ENCODE data around the gene CDC45.
"Not testable (repeated sequence)": the region's sequence is repeated elsewhere in the genome, so short reads cannot be mapped to it uniquely, and the experiment has no call there.

CDC45 gene, protein sequence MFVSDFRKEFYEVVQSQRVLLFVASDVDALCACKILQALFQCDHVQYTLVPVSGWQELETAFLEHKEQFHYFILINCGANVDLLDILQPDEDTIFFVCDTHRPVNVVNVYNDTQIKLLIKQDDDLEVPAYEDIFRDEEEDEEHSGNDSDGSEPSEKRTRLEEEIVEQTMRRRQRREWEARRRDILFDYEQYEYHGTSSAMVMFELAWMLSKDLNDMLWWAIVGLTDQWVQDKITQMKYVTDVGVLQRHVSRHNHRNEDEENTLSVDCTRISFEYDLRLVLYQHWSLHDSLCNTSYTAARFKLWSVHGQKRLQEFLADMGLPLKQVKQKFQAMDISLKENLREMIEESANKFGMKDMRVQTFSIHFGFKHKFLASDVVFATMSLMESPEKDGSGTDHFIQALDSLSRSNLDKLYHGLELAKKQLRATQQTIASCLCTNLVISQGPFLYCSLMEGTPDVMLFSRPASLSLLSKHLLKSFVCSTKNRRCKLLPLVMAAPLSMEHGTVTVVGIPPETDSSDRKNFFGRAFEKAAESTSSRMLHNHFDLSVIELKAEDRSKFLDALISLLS

DNA sequence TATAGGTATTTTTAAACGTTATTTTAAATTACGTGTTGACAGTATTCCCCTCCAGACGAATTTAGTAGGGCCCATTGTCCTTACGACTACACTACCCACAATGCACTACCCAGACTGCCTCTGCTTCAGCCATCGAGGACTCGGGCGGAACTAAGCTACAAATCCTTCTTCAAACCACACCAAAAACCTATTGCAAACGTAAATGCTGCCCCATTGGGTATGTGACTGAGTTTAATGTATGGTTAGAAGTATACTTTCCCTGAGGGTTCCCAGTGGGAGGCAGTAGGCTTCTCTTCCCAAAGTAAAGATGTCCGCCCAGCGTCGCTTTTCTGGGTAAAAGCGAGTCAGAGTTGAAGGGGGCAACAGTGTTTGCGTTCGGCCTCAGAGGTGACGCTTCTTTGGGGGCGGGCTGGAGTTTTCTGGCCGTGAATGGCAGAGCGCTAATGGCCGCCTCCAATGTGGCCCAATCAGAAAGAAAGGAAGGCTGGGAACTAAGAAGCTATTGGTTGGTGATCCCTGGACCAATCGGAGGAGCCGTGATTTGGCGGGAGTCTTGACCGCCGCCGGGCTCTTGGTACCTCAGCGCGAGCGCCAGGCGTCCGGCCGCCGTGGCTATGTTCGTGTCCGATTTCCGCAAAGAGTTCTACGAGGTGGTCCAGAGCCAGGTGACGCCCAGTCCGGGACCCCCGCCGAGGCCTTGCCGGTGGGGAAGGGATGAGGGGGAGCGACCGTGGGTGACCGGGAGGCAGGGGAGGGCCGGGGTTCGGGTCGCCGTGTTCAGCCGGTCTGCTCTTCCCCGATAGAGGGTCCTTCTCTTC, at the start of gene CDC45:
Gene CDC45 (plus strand): TSS at position 566 of the 818 bp plus-strand sequence. CDS start 49 bp downstream, at position 615.
- peak; percentile 94 for DNase-seq

DNA sequence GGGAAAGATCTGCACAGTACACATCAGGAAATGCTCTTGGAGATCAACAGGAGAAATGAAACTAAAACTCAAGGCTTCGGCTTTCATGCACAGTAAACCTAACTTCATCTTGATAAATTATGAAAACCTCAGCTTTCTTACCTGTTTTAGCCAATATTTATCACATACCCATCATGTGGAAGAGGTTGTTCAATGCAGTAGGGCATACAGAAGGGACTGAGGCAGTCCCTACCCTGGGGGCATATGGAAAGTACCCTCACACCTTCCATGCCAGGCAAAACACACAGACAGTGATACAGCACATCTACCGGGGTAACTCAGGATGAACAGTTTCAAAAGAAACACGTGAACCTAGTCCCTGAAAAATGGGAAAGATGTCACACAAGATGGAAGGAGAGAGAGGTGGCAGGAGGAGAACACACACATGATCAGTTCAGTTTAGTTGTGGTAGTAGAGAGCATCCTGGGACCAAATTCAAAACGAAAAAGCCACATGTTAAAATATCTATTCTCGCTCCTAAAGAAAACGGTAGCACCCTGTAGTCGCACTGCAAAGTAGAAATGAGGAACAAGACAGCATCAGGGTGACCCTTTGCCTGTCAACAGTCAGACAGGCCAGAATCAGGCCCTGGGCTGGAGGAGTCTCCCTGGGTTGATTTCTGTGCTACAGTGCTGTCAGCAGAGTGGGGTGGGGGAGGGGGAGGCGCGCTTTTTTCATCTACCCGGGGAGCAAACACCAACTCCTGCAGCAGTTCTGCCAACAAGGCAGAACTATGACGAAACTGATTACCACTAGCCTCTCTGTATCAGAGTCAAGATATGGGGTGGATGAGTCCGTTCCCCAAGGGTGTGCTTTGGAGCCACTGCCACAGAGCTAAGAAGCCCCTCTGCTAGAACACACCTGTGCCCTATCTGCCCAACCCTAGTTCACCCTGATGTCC, 49.5 kb upstream of the CDC45 start:
- no peak for DNase-seq

DNA sequence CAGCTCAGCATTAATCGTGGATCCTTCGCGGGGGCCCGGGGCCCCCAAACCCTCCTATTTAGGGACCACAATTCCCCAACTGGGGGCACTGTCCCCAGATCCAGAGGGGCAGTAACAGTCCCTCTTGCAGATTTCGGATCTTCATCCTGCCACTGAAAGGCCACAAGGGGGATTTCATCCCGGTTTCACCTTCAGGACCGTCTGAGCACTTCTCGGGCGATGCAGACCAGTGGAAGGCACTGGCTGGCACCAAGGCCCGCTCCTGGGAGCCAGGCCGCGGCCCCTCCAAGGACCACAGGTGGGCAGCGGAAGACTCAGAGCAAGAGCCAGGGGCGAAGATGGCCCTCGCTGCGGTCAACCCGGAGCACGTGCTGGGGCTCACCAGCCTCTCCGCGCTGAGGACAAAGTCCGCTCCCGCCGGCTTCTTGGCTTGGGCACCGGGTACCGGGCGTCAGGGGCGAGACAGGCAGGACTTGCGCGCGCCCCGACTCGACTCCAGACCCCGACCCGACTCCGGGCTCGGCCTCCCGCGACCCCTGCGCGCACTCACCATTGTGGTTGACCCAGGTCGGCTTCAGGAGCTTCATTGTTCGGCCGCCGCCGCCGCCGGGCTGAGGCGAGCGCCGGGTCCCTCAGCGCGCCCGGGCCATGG, 48.7 kb upstream of the CDC45 start:
- no peak for DNase-seq

DNA sequence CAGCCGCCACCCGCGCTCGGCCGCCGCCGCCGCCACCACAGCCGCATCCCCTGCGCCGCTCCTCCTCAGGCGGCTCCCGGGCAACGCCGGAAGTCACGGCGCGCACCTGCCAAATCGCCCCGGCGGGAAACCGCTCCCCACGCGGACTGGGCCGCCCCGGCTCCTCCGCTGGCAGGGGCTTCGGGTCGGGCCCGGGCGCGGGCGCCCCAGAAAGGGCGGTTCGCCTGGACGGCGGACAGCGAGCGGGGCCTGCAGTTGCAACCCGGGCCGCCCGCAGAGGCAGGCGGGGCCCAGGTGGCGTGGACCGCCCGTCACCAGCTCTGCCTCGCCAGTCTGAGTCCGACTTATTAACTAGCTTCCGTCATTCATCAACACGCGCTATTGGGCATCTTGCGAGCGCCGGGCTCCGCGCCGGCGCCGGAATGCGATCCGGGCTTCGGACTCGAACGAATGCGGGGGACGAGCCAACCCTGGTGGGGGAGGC, 48.0 kb upstream of the CDC45 start, which contains the start of gene HIRA:
Gene HIRA (minus strand): TSS at position 85 of the 484 bp plus-strand sequence. CDS start 257 bp downstream, outside the sequence.
- peak; percentile 47 for DNase-seq

DNA sequence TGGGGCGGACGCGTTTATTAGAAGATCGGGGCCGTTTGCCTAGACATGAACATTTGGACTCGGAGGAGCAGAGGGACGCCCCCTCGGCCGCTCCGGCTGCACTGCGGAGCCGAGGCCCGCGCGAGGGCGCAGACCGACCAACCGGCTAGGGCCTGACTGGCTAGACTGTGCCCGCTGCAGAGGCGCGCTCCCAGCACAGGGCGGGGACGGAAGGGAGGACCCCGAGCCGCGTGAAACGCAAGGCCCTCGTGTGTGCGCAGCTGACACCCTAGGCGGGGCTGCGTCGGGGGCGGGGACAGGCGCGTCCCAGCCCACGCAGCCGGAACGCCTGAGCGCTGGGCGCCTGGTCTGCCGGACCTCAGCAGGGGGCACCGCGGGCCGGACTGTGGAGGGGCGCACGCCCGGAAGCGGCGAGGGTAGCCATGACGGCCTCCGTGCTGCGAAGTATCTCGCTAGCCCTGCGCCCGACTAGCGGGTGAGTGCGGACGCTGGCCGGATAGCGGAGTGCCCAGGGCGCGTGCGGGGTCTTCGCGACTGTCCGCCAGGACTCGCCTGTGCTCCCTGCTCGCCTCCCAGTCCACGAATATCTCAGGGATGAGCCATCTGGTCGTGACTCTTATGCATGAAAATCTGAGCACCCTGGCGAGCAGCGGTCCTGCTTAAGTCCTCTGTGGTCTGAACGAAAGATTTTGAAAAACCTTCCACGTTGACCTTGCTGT, 47.4 kb upstream of the CDC45 start, which contains the start of gene MRPL40:
Gene MRPL40 (plus strand): TSS at position 413 of the 719 bp plus-strand sequence. CDS start 10 bp downstream, at position 423.
- peak; percentile 83 for DNase-seq

DNA sequence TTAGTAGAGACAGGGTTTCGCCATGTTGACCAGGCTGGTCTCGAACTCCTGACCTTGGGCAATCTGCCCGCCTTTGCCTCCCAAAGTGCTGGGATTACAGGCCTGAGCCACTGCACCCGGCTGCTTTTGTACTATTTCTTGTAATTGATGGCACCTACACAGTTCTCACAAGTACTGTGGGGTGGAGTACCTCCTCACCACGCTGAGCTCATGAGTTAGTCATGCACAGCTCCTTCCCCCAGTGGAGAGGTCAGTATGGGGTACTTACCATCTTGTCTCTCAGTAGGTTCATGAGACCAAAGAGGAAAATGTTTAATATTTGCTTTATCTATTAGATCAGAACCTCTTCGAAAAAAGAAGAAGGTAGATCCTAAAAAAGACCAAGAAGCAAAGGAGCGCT, 45.3 kb upstream of the CDC45 start:
- no peak for DNase-seq

DNA sequence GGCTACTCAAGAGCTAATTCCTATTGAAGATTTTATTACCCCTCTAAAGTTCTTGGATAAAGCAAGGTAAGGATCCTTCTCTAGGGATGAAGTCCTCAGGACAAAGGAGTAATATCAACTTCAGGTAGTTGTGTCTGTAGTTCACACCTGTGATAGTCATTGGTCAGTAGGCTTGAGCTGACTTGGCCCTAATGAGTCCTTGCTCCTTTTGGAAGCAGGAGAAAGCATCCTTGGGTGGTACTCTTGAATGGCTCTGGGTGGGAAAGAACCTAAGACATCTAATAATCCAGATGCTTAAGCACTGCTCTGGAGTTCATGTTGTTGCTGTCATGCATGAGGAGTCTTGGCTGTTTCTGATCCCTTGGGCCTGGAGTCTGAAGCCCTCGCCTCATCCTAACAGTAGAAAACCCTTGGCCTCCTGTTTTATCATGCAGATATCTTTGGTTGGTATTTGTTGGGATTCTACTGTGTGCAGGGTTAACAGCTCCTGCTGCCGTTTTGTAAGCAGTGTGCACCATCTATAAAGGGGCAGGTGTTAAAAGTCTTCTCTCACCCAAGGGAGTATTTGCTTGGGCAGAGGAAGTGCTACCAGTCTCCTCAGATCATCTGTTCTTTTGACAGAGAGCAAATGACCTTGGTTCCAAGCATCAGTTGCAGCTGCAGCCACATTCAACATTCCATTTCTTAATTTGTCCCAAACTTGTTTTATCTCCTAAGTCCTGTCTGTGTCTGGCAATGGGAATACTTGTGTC, 44.7 kb upstream of the CDC45 start:
- no peak for DNase-seq

DNA sequence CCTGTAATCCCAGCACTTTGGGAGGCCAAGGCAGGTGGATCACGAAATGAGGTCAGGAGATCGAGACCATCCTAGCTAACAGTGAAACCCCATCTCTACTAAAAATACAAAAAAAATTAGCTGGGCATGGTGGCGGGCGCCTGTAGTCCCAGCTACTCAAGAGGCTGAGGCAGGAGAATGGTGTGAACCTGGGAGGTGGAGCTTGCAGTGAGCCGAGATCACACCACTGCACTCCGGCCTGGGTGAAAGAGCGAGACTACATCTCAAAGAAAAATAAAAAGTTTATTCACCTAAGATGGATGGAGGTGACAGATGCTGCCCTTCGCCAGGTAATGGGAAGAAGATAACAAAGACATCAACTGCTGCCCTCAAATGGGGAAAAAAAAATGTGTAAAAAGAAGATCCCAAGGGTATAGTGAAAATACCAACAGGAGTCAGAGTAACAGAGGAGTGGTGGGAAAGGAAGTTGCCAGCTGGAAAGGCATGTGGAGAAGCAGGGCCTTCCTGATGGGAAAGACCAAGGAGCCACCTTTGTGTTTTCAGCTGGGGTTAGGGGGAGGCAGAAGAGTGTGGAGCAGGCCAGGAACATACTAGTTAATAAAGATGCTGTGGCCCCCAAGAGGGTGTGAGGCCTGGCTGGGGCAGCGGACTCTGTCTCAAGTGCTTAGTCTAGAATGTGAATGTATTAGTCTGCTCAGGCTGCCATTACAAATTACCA, 43.1 kb upstream of the CDC45 start:
- not testable (repeated sequence) for DNase-seq

DNA sequence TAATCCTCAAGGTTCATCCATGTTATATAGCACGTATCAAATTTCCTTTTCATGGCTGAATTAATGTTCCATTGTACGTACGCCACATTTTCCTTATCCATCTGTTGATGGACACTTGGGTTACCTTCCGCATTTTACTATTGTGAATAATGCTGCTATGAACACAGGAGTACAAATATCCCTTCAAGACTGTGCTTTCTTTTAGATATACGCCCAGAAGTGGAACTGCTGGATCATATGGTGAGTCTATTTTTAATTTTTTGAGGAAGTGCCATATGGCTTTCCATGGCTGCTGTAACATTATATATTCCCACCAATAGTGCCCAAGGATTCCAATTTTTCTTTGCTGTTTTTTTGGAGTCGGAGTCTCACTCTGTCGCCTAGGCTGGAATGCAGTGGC, 41.4 kb upstream of the CDC45 start:
- DNase-seq, result no peak

DNA sequence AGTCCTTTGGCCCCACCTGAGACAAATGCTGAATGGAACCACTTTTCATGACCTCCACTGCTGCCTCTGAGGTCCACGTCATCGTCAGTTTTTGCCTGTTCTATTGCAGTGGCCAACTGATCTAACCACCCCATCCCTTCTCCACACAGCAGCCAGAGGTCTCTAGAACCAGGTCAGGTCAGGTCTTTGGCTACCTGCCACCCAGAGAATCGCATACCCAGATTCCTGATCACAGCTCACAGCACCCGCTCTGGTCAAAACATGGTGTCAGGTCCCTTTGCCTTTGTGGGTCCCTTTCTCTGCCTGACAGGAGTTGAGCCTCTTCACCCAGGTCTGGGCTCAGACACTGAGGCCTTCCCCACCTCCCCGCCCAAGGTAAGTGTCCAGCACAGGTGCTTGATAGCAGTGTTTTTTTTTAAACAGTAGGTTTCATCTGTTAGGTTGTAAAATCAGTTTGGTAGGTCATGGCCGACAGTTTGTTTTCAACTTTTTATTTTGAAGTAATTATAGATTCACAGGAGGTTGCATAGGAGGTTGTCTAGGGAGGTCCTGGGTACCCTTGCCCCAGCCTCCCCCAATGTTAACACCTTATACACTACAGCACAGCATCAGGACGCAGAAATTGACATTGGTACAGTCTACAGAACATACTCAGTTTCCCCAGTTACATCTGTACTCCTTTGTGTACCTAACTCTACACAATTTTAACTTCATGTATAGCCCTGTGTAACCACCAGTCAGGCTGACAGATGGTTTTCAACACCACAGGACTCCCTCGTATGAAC, 39.1 kb upstream of the CDC45 start:
- DNase-seq, result no peak

DNA sequence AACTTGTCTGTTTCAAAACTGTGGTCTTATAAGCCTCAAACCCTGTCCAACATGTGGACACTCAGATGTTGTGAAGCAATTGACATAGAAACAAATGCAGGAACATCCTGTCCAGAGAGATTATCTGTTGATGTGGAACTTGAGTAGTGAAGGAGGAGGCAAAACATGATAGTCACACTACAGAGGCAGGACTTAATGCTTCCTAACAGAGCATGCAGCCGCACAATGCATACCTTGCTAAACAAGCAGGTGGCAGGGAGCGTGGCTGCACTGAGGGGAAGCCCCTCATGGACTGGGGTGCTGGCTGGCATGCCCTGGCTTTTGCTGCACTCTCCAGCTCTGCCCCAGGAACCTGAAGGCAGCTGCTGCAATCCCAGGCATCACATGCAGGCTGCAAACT, 37.6 kb upstream of the CDC45 start:
- DNase-seq, result no peak

DNA sequence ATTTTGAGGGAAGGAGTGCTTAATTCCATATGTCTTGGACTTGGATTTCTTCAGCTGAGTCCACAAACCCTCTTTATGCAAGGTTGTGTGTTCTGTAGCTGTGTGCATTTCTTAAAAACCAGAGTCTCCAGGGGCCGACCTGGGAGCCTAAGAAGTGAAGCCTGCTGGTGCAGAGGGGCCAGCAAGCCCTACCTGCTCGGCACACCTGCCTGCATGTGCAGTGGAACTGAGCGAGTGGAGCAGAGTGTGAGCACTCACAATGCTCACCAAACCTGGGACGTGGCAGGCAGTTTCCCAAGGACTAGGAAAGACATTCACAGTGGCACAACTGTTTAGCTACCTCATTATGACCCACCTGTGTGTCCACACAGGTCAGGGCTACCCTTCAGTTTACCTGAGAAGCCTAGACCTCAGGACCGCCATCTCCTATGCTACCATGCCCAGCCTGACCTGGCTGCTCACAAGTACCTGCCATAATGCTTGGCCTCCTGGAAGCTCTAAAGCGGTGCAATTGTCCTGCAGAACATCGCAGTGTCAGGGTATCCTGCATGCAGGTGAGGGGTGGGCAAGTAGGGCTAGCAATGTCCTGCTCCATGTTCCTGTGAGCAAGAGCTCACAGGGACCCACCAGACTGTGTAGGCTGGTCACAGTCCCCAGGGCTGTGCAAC, 36.0 kb upstream of the CDC45 start:
- DNase-seq, result no peak

DNA sequence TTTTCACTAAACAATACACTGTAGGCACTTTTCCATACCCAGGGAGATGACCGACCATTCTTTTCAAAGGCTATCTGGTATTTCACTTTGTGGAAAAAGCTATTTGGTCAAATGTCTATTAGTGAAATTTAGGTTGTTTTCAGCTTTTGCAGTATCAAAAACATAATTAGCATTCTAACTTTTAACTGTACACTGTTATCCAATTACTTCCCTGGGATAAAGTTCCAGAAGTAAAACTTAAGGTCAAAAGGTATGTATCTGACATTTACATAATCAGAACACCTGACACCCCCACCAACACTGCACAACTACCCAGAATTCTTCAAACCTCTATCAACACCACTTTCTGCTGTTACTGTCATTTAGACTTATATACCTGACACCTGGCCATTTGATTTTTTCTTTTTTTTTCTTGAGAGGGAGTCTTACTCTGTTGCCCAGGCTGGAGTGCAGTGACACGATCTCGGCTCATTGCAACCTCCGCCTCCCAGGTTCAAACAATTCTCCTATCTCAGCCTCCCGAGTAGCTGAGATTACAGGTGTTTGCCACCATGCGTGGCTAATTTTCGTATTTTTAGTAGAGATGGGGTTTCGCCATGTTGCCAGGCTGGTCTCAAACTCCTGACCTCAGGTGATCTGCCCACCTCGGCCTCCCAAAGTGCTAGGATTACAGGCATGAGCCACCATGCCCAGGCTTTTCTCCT, 34.3 kb upstream of the CDC45 start:
- DNase-seq, result not testable (repeated sequence)

DNA sequence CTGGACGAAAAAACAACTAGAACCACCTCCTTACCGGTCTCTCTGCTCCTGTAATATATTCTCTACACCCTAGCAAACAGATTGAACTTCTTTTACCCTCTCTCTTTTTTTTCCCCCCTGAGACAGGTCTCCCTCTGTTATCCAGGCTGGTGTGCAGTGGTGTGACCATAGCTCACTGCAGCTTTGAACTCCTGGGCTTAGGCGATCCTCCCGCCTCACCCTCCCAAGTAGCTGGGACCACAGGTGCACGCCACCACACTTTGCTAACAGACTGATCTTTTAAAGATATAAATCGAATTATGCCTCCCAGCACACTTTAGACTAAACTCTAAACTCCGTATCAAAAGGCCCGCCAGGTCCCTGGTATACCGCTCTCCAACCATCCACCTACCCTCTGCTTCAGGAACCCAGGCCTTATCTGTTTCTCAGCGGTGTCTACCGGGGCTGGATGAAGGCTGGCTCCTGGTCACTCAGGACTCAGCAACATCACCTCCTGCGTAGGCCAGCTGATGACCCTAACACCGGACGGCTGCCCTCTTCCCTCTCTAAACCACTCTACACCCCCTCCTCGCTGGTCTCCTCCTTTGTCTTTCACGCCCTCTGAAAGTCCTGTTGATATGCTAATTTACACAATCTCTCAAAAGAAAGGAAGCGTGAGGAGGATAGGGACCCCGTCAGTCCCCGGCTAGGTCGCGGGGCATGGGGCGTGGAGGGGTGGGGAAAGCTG, 33.0 kb upstream of the CDC45 start:
- no peak for DNase-seq

DNA sequence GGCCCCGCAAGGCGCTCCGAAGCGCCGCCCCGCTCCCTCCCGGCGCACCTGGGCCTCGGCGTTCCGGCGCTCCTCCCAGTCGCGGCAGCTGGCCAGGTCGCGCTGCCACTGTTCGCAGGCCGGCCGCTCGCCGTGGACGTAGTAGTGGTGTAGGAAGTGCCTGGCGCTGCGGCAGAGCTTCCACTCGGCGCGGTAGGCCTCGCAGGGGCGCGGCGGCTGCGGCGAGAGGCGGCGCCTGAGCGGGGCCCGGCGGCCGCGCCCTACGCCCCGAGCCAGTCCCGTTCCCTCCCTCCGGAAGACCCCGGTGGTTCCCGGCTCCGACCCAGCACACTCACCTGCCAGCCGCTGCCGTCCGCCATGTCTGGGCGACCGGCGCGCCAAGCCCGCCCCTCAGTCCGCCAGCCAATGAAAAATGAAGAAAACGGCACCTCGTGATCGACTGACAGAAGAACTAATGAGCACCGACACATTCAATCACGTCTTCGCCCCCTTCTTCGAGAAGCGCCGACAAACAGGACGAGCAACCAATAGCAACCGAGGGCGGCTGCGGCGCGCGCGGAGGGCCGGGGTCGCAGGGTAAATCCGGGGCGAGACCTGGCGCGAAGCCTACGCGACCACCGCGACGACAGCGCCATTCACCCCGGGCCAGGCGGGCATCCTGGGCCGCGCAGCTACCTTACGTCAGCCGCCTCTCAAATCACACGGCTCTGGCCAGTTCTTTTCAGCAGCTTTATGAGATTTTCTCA, 32.2 kb upstream of the CDC45 start, which contains the start of gene C22orf39:
Gene C22orf39 (minus strand): TSS at position 382 of the 746 bp plus-strand sequence. CDS start 23 bp downstream, at position 359.
- DNase-seq, result peak; percentile 68
